K562 (cell line): Measurements from ENCODE around the gene CCDC60. TPM values are rescaled to one million over a fixed set of nuclear protein-coding genes. Genes with fewer than 3 reads are reported as not detected.

Experiments
- ATAC-seq: fragments of 200-7000 bp; cut with Tn5 transposase; 3 replicates; pipeline ENCODE4 v1.9.1; 2020; ENCODE audit warnings: moderate library complexity
- BruUV-seq: library from RNA; stranded (reverse); fragments of 400-500 nt; replicated peaks from 2 replicates; lab custom pipeline; 2021; lab: Mats Ljungman, UMichigan
- CTCF ChIA-PET: fragments of 300-600 bp; formaldehyde crosslinking; extraction: SDS; loops from one replicate; lab custom pipeline; 2021; ENCODE audit warnings: low intra/inter-chr PET ratio; lab: Yijun Ruan, JAX
- POLR2A ChIA-PET: fragments of 300-600, 350-650 bp; sonication (Branson Sonifier 250); formaldehyde crosslinking; extraction: SDS; loops from one replicate; lab custom pipeline; 2021; ENCODE audit warnings: antibody characterized with exemption, inconsistent platforms; lab: Yijun Ruan, JAX
- DNase-seq, 4 experiments: peaks; one replicate each; pipeline versions ENCODE4 v3.0.0 to v3.0.0-alpha.2; 2011 to 2018; ENCODE audit warnings: low spot score in 3 of 4, mixed read lengths in 3 of 4; ENCODE audit errors: extremely low read depth in 1 of 4
- FAIRE-seq: peaks from 2 replicates; lab custom pipeline; 2011; peaks lifted over from hg19 to GRCh38; lab: Jason Lieb, UNC
- H2AFZ ChIP-seq: 2 replicates; pipeline ENCODE4 v1.6.0; 2011; ENCODE audit warnings: low read depth, low read length, control low read depth, inconsistent platforms
- H3K27ac ChIP-seq: fragments of 200-600 bp; 3 replicates; pipeline ENCODE4 v1.8.0; 2011; ENCODE audit warnings: low read depth, mild to moderate bottlenecking, control low read depth, inconsistent platforms, low read length, moderate library complexity, mixed read lengths; ENCODE audit errors: extremely low read depth
- H3K27me3 ChIP-seq, 2 experiments: fragments of 300-600 bp in 1 of 2; 2 replicates in 1 of 2; 3 replicates in 1 of 2; pipeline versions ENCODE4 v1.6.0 to v1.8.0; 2011; ENCODE audit warnings: inconsistent platforms in 2 of 2, low read length in 2 of 2, mild to moderate bottlenecking in 1 of 2, mixed read lengths in 1 of 2, moderate library complexity in 1 of 2; ENCODE audit not compliant: control insufficient read depth in 2 of 2, insufficient read depth in 2 of 2
- H3K36me3 ChIP-seq: fragments of 300-600 bp; 3 replicates; pipeline ENCODE4 v1.8.0; 2011; ENCODE audit warnings: mild to moderate bottlenecking, low read length, inconsistent platforms; ENCODE audit not compliant: control insufficient read depth, insufficient read depth
- H3K4me1 ChIP-seq, 2 experiments: fragments of 200-600 bp in 1 of 2; replicated peaks in 1 of 2; 2 replicates in 1 of 2; 3 replicates in 1 of 2; pipeline versions ENCODE4 v1.5.1 to v1.8.0; 2011; ENCODE audit warnings: inconsistent platforms in 2 of 2, low read length in 2 of 2, mild to moderate bottlenecking in 1 of 2, mixed read lengths in 1 of 2, moderate library complexity in 1 of 2; ENCODE audit not compliant: control insufficient read depth in 2 of 2, insufficient read depth in 2 of 2
- H3K4me2 ChIP-seq: 2 replicates; pipeline ENCODE4 v1.6.1; 2011; ENCODE audit warnings: low read length, control low read depth, inconsistent platforms, mixed read lengths; ENCODE audit not compliant: insufficient read depth
- H3K4me3 ChIP-seq: fragments of 200-600 bp; sonication (generic), shearing (Covaris generic); 2 replicates; pipeline ENCODE4 v1.5.1; 2016; ENCODE audit warnings: control low read depth, inconsistent platforms
- H3K79me2 ChIP-seq: fragments of 200-600 bp; 3 replicates; pipeline ENCODE4 v1.8.0; 2011; ENCODE audit warnings: low read length, inconsistent platforms; ENCODE audit not compliant: control insufficient read depth, insufficient read depth
- H3K9ac ChIP-seq, 2 experiments: 2 replicates each; pipeline versions ENCODE4 v1.6.0 to v1.6.1; 2011; ENCODE audit warnings: low read depth in 2 of 2, low read length in 2 of 2, control low read depth in 1 of 2, inconsistent platforms in 1 of 2, mild to moderate bottlenecking in 1 of 2, mixed read lengths in 1 of 2; ENCODE audit not compliant: insufficient read depth in 1 of 2
- H3K9me1 ChIP-seq: one replicate; pipeline ENCODE4 v1.6.0; 2011; ENCODE audit warnings: inconsistent platforms, mild to moderate bottlenecking, low read length, moderate library complexity; ENCODE audit not compliant: control insufficient read depth, insufficient read depth
- H3K9me3 ChIP-seq: replicated peaks from 2 replicates; pipeline ENCODE4 v1.5.1; 2011; ENCODE audit warnings: low read depth, low read length, inconsistent platforms; ENCODE audit not compliant: control insufficient read depth, insufficient read depth
- H4K20me1 ChIP-seq: replicated peaks from 2 replicates; pipeline ENCODE4 v1.6.1; 2011; ENCODE audit warnings: low read length, inconsistent platforms, mixed read lengths; ENCODE audit not compliant: control insufficient read depth, insufficient read depth
- CC2D1A ChIP-seq: fragments of 450-650 bp; IDR thresholded peaks from 2 replicates; pipeline ENCODE4 v1.6.1; 2017; ENCODE audit warnings: mild to moderate bottlenecking
- ESRRA ChIP-seq: fragments of 450-650 bp; IDR thresholded peaks from 2 replicates; pipeline ENCODE4 v1.6.1; 2014; ENCODE audit warnings: low read depth, mild to moderate bottlenecking, moderate library complexity, borderline replicate concordance
- ETV5 ChIP-seq: sonication (generic); formaldehyde crosslinking; IDR thresholded peaks from 2 replicates; pipeline ENCODE4 v1.4.0; 2020; ENCODE audit warnings: low read depth, mild to moderate bottlenecking, missing genetic modification reagents
- EWSR1 ChIP-seq: fragments of 450-650 bp; IDR thresholded peaks from 2 replicates; pipeline ENCODE4 v1.6.1; 2018; ENCODE audit warnings: borderline replicate concordance, mild to moderate bottlenecking, low read depth, moderate library complexity; ENCODE audit not compliant: partially characterized antibody
- FOXJ3 ChIP-seq: sonication (generic); formaldehyde crosslinking; IDR thresholded peaks from 2 replicates; pipeline ENCODE4 v1.4.0; 2020; ENCODE audit warnings: mild to moderate bottlenecking, missing genetic modification reagents
- HOXB6 ChIP-seq: fragments of 250-450 bp; sonication (Bioruptor Pico); IDR thresholded peaks from 2 replicates; pipeline ENCODE4 v1.5.1; 2022; ENCODE audit warnings: mild to moderate bottlenecking, borderline replicate concordance
- NFE2 ChIP-seq: IDR thresholded peaks from 2 replicates; pipeline ENCODE4 v1.6.1; 2014; ENCODE audit warnings: antibody characterized with exemption, low read depth
- NFRKB ChIP-seq: fragments of 450-650 bp; IDR thresholded peaks from 2 replicates; pipeline ENCODE4 v1.6.1; 2016; ENCODE audit warnings: low read depth
- SAFB ChIP-seq: fragments of 200-400 bp; formaldehyde crosslinking; IDR thresholded peaks from 2 replicates; pipeline ENCODE4 v1.6.1; 2017; ENCODE audit warnings: low read depth, low read length, borderline replicate concordance
- SLC30A9 ChIP-seq: fragments of 250-450 bp; sonication (Bioruptor Pico); IDR thresholded peaks from 2 replicates; pipeline ENCODE4 v1.8.0; 2022; ENCODE audit warnings: mild to moderate bottlenecking, moderate library complexity
- ZC3H8 ChIP-seq: fragments of 450-650 bp; IDR thresholded peaks from 2 replicates; pipeline ENCODE4 v1.6.1; 2017
- ZNF217 ChIP-seq: sonication (generic); formaldehyde crosslinking; IDR thresholded peaks from 2 replicates; pipeline ENCODE4 v1.8.0; 2022; ENCODE audit warnings: mild to moderate bottlenecking, missing genetic modification reagents
- ZNF316 ChIP-seq: fragments of 450-650 bp; IDR thresholded peaks from 2 replicates; pipeline ENCODE4 v1.6.1; 2016
- ZNF384 ChIP-seq: IDR thresholded peaks from 2 replicates; pipeline ENCODE4 v1.6.1; 2012; ENCODE audit warnings: low read depth, low read length, improper control_type of control experiment
- ZSCAN32 ChIP-seq: fragments of 450-650 bp; formaldehyde crosslinking; IDR thresholded peaks from 2 replicates; pipeline ENCODE4 v1.4.0; 2020; ENCODE audit warnings: mild to moderate bottlenecking, moderate library complexity
- WGBS: fragments of 100-300 bp; shearing (Covaris generic); methylation state at CpG from one replicate; pipeline ENCODE4 v1.1.6; 2016; ENCODE audit warnings: low coverage, mixed read lengths; ENCODE audit not compliant: insufficient coverage; ENCODE audit errors: missing lambda C conversion rate; 5-methylcytosine and 5-hydroxymethylcytosine counted together
- in situ Hi-C: fragments of 300-500 bp; cut with MboI; formaldehyde crosslinking; loops from 4 replicates; pipeline ENCODE4 v1.15.0; 2018; ENCODE audit warnings: inconsistent platforms, mixed read lengths
- intact Hi-C: fragments of 100-400 bp; cut with micrococcal nuclease; formaldehyde crosslinking; loops from 2 replicates; pipeline ENCODE4 v1.14.2; 2022
- polyA plus RNA-seq, 8 experiments: library from polyadenylated mRNA; depleted of rRNA in 4 of 8; stranded (reverse) in 5 of 8; unstranded in 3 of 8; fragments of >200 nt; fragmentation: Nextera tagmentation in 2 of 8; fragmentation: Illumina TruSeq in 1 of 8; extraction: Ambion mirVana in 2 of 8; extraction: Trizol in 1 of 8; gene quantifications; 2 replicates each; pipeline versions ENCODE4 v1.2.1 to v1.2.3, GENCODE V29; 2011 to 2014; ENCODE audit warnings: inconsistent platforms in 1 of 8, missing spikeins in 1 of 8
- total RNA-seq, 7 experiments: library from RNA; depleted of rRNA in 6 of 7; stranded (reverse); fragments of >200 nt in 6 of 7; fragmentation: Illumina TruSeq in 2 of 7; extraction: Trizol in 2 of 7; gene quantifications; 2 replicates each; pipeline versions ENCODE4 v1.2.1 to v1.2.3, GENCODE V29; 2011 to 2021; ENCODE audit warnings: low replicate concordance in 1 of 7
- TF ChIP-seq, protein P1 (sequence below): fragments of 450-650 bp; IDR thresholded peaks from 2 replicates; pipeline ENCODE4 v1.6.1; 2016; ENCODE audit warnings: low read depth, mild to moderate bottlenecking, moderate library complexity
- TF ChIP-seq, protein P2 (sequence below): fragments of 250-450 bp; sonication (Bioruptor Pico); IDR thresholded peaks from 2 replicates; pipeline ENCODE4 v1.4.0; 2020; ENCODE audit warnings: mild to moderate bottlenecking
- TF ChIP-seq, protein P3 (sequence below): fragments of 450-650 bp; formaldehyde crosslinking; IDR thresholded peaks from 2 replicates; pipeline ENCODE4 v1.4.0; 2020; ENCODE audit warnings: mild to moderate bottlenecking, moderate library complexity

Gene CCDC60
- total and polyA plus RNA-seq, 9 of the 15 experiments (the other 6 are each of a cell fraction or from before 2014, with no cell fraction given) = not detected

DNA sequence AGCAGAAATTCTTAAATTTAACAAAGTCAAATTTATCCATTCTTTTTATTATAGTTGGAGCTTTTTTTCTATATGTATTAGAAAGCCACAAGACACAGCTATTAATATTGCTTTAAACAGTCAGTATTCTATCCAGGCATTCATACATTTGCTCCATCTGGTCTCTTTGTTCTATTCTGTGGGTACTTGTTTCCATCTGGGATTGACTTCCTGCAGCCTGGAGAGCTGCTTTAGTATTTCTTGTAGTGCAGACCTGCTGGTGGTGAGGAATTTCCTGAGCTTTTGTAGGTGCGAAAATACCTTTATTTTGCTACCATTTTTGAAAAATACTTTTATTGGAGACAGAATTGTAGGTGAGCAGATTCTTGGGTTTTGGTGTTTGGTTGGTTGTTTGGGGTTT is 29.0 kb downstream of the CCDC60 start:
- POLR2A ChIA-PET = no interaction called here
- BruUV-seq = no TSS peak
- Histone ChIP-seq H3K9ac (no peak overlapping the region), H3K9me3 (no peaks in the 10 kb centered on the region), H3K27ac (no peak overlapping the region), H3K36me3 (no peaks in the 10 kb centered on the region), H3K27me3 (peaks cover 0 to 6% of the 10 kb centered on the region in 2 experiments; a peak in 2 of 5 replicates), H4K20me1 (no peaks in the 10 kb centered on the region), H2AFZ (no peak overlapping the region), H3K4me2 (no peak overlapping the region), H3K9me1 (no peaks in the 10 kb centered on the region), H3K4me3 (no peak overlapping the region), H3K4me1 (no peaks in the 10 kb centered on the region), H3K79me2 (no peaks in the 10 kb centered on the region)
- DNase-seq = no peak
- CTCF ChIA-PET = no interaction called here
- in situ Hi-C loops (no loop called here), intact Hi-C loops (no loop called here)
- 0% methylated on average over 1 of the region's 1 CpG for WGBS
- no peak for TF ChIP-seq HOXB6
- no peak for TF ChIP-seq ZSCAN32 (CRISPR knock-in tag)
- no peak for TF ChIP-seq CC2D1A
- no peak for TF ChIP-seq NFRKB
- no peak for TF ChIP-seq SLC30A9 (CRISPR knock-in tag)
- TF ChIP-seq NFE2 = no peak
- TF ChIP-seq, protein P1, sequence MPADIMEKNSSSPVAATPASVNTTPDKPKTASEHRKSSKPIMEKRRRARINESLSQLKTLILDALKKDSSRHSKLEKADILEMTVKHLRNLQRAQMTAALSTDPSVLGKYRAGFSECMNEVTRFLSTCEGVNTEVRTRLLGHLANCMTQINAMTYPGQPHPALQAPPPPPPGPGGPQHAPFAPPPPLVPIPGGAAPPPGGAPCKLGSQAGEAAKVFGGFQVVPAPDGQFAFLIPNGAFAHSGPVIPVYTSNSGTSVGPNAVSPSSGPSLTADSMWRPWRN = no peak
- TF ChIP-seq, protein P2, sequence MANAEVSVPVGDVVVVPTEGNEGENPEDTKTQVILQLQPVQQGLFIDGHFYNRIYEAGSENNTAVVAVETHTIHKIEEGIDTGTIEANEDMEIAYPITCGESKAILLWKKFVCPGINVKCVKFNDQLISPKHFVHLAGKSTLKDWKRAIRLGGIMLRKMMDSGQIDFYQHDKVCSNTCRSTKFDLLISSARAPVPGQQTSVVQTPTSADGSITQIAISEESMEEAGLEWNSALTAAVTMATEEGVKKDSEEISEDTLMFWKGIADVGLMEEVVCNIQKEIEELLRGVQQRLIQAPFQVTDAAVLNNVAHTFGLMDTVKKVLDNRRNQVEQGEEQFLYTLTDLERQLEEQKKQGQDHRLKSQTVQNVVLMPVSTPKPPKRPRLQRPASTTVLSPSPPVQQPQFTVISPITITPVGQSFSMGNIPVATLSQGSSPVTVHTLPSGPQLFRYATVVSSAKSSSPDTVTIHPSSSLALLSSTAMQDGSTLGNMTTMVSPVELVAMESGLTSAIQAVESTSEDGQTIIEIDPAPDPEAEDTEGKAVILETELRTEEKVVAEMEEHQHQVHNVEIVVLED = no peak
- no peak for TF ChIP-seq ESRRA
- TF ChIP-seq ZNF384 = no peak
- TF ChIP-seq ETV5 (CRISPR knock-in tag) = no peak
- no peak for TF ChIP-seq ZNF217
- no peak for TF ChIP-seq SAFB
- TF ChIP-seq ZC3H8 = no peak
- TF ChIP-seq, protein P3, sequence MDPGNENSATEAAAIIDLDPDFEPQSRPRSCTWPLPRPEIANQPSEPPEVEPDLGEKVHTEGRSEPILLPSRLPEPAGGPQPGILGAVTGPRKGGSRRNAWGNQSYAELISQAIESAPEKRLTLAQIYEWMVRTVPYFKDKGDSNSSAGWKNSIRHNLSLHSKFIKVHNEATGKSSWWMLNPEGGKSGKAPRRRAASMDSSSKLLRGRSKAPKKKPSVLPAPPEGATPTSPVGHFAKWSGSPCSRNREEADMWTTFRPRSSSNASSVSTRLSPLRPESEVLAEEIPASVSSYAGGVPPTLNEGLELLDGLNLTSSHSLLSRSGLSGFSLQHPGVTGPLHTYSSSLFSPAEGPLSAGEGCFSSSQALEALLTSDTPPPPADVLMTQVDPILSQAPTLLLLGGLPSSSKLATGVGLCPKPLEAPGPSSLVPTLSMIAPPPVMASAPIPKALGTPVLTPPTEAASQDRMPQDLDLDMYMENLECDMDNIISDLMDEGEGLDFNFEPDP (CRISPR knock-in tag) = no peak
- no peak for TF ChIP-seq FOXJ3 (CRISPR knock-in tag)
- TF ChIP-seq EWSR1 = no peak
- TF ChIP-seq ZNF316 = no peak
- no peak for ATAC-seq
- FAIRE-seq = no peak
